ENCODE data around the gene NBPF12.
"Not testable (repeated sequence)": the region's sequence is repeated elsewhere in the genome, so short reads cannot be mapped to it uniquely, and the experiment has no call there.

The NBPF12 gene

DNA sequence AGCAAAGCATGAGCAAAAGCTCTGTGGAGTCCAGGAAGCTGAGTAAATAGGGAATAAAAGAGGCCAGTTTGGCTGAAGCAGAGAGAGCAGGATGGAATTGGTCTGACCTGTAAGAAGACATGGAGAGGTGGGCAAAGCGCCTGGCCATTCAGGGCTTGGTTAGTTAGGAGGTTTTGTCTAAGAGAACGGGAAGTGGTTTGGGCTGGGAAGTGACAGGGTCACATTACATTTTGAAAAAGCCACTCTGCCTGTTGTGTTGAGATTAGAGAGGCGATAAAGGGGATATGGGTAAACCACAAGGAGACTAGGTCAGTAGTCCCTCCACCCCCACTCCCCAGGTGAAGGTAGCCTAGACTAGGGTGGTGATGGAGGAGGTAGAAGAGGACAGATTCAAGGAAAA lies 662 bp upstream of the NBPF12 start:
- not testable (repeated sequence) for H3K36me3 ChIP-seq (ENCODE audit: control insufficient read depth, insufficient read depth, low read length, severe bottlenecking); H3K27me3 ChIP-seq (replicated peaks; ENCODE audit: control insufficient read depth, insufficient read depth, low read length); H3K4me3 ChIP-seq (ENCODE audit: low read length); H3K9ac ChIP-seq (ENCODE audit: low read length); H3K4me1 ChIP-seq (ENCODE audit: control insufficient read depth, insufficient read depth, low read length); DNase-seq (ENCODE audit: low read depth); H3K9me3 ChIP-seq (ENCODE audit: control insufficient read depth, low read length)

DNA sequence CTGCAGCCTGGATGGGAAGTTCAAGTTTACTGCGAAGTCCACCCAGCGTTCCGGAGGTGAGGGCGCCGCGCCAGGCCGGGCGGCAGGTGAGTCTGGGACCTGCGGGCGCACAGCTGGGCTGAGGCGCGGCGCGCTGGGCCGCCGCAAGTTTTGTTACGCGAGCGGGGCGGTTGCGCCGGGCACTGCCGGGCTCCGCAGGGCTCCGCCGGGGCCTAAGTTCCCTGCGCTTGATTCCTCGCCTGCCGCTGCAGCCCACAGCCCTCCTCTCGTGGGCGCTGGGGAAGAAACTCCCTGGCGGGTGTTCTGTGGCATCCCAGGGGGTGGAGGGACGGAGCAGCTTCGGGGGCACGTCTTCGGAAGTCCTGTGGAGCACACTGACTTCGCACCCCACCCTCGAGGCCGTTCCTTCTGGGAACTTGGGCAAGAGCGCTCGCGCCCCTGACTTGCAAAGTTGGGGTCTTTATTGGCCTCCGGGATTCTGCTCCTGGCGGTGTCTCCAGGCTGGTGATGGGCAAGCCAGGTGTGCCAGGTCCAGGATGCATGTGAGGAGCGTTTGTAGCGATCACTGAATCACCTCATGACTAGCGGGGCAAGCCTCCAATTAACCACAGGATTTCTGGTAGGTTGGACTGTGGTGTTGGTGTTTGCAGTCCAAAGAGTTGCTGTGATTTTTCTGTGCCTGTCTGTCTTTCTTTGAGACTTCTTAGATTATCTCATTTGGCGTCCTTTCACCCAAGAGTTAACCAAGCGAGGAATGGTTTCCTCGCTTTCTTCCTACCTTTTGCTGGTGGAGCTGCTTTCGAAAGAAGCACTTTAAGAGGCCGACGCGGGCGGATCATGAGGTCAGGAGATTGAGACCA lies 1.0 kb downstream of the NBPF12 start:
- DNase-seq (ENCODE audit: low read depth), result peak; percentile 46
- H3K9me3 ChIP-seq (ENCODE audit: control insufficient read depth, low read length); H3K4me1 ChIP-seq (ENCODE audit: control insufficient read depth, insufficient read depth, low read length); H3K27me3 ChIP-seq (replicated peaks; ENCODE audit: control insufficient read depth, insufficient read depth, low read length); H3K36me3 ChIP-seq (ENCODE audit: control insufficient read depth, insufficient read depth, low read length, severe bottlenecking): not testable (repeated sequence)
- Histone ChIP-seq H3K9ac (ENCODE audit: low read length) (peak overlapping the region; percentile 90), H3K4me3 (ENCODE audit: low read length) (peak overlapping the region; percentile 85)

DNA sequence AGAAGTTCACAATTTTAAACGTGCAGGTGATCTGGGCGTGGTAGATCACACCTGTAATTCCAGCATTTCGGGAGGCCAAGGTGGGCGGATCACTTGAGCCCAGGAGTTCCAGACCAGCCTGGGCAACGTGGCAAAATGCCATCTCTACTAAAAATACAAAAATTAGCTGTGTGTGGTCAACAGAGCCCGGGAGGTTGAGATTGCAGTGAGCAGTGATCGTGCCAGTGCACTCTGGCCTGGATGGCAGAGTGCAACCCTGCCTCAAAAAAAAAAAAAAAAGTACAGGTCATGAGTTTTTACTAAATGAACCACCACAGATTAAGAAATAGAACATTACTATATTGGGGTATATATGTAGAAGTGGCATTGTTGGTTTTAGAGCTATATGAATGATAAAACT lies 2.2 kb downstream of the NBPF12 start:
- H3K27me3 ChIP-seq (replicated peaks; ENCODE audit: control insufficient read depth, insufficient read depth, low read length); H3K9ac ChIP-seq (ENCODE audit: low read length); H3K4me1 ChIP-seq (ENCODE audit: control insufficient read depth, insufficient read depth, low read length); DNase-seq (ENCODE audit: low read depth); H3K9me3 ChIP-seq (ENCODE audit: control insufficient read depth, low read length); H3K36me3 ChIP-seq (ENCODE audit: control insufficient read depth, insufficient read depth, low read length, severe bottlenecking): not testable (repeated sequence)
- H3K4me3 ChIP-seq (ENCODE audit: low read length), result peak overlapping the region; percentile 59

DNA sequence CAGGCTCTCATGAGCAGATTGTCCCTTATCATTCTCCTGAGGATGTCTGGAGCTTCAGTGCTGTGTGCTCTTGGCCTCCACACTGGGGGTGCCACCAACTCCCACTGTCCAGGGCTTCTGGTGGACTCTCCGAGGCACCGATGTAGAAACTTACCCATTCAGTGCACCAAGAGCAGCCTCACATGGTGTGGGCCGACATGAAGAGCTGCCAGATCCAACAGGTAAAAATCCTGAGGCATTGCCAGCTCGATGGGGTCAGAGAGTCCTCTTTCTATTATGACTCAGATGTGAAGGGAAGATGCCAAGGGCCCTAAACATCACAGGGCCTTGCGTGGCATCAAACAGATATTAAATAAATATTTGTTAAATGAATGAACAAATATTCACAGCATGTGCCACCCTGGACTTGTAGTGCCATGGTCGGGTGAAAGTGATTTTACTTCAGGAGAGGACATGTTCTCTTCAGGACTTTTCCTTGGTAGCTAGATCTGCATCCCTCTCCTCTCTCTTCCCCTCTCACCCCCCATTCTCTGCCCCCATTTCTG lies 5.3 kb downstream of the NBPF12 start:
- not testable (repeated sequence) for H3K4me1 ChIP-seq (ENCODE audit: control insufficient read depth, insufficient read depth, low read length); H3K9ac ChIP-seq (ENCODE audit: low read length); DNase-seq (ENCODE audit: low read depth); H3K4me3 ChIP-seq (ENCODE audit: low read length); H3K27me3 ChIP-seq (replicated peaks; ENCODE audit: control insufficient read depth, insufficient read depth, low read length); H3K36me3 ChIP-seq (ENCODE audit: control insufficient read depth, insufficient read depth, low read length, severe bottlenecking); H3K9me3 ChIP-seq (ENCODE audit: control insufficient read depth, low read length)

DNA sequence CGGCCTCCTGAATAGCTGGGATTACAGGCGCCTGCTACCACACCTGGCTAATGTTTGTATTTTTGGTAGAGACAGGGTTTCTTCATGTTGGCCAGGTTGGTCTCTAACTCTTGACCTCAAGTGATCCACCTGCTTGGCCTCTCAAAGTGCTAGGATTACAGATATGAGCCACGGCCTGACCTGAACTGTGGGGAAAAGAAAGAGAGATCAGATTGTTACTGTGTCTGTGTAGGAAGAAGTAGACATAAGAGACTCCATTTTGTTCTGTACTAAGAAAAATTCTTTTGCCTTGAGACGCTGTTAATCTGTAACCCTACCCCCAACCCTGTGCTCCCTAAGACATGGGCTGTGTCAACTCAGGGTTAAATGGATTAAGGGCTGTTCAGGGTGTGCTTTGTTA lies 10.0 kb downstream of the NBPF12 start:
- not testable (repeated sequence) for H3K9me3 ChIP-seq (ENCODE audit: control insufficient read depth, low read length); H3K4me3 ChIP-seq (ENCODE audit: low read length); H3K9ac ChIP-seq (ENCODE audit: low read length); H3K27me3 ChIP-seq (replicated peaks; ENCODE audit: control insufficient read depth, insufficient read depth, low read length); DNase-seq (ENCODE audit: low read depth); H3K4me1 ChIP-seq (ENCODE audit: control insufficient read depth, insufficient read depth, low read length)
- peaks cover 11% of the 10 kb centered on the region for H3K36me3 ChIP-seq (ENCODE audit: control insufficient read depth, insufficient read depth, low read length, severe bottlenecking)

DNA sequence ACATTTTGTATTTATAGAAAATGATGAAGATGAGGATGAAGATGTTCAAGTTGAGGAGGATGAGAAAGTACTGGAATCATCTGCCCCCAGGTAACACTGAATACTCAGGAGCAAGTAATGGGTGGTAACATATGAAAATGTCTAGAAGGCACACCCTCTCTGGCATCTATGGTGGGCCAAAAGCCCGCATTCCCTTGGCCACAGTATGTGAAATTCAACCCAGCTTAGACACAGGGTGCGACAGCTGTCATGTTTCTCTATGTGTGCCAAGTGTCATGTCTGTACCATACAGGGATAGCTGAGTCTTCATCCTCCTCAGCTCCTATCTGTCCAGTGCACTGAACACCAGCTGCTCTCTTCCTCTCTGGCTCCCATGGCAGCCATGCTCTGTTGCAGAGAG lies 26.2 kb downstream of the NBPF12 start:
- H3K27me3 ChIP-seq (replicated peaks; ENCODE audit: control insufficient read depth, insufficient read depth, low read length); DNase-seq (ENCODE audit: low read depth); H3K36me3 ChIP-seq (ENCODE audit: control insufficient read depth, insufficient read depth, low read length, severe bottlenecking); H3K4me3 ChIP-seq (ENCODE audit: low read length); H3K9me3 ChIP-seq (ENCODE audit: control insufficient read depth, low read length); H3K9ac ChIP-seq (ENCODE audit: low read length); H3K4me1 ChIP-seq (ENCODE audit: control insufficient read depth, insufficient read depth, low read length): not testable (repeated sequence)

DNA sequence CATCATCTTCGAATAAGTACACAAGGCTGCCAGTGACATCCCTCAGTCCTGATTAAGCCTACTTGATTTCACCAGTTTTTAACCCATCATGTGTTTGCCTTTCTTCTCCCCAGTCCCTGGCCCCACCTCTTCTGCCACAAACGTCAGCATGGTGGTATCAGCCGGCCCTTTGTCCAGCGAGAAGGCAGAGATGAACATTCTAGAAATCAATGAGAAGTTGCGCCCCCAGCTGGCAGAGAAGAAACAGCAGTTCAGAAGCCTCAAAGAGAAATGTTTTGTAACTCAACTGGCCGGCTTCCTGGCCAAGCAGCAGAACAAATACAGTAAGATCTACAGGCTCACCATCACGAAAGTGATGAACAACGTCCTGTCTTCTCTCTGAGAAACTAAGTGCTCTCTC lies 28.2 kb downstream of the NBPF12 start:
- H3K9ac ChIP-seq (ENCODE audit: low read length); H3K9me3 ChIP-seq (ENCODE audit: control insufficient read depth, low read length); H3K4me3 ChIP-seq (ENCODE audit: low read length); H3K4me1 ChIP-seq (ENCODE audit: control insufficient read depth, insufficient read depth, low read length); H3K27me3 ChIP-seq (replicated peaks; ENCODE audit: control insufficient read depth, insufficient read depth, low read length); H3K36me3 ChIP-seq (ENCODE audit: control insufficient read depth, insufficient read depth, low read length, severe bottlenecking): not testable (repeated sequence)
- peak; percentile 18 for DNase-seq (ENCODE audit: low read depth)

DNA sequence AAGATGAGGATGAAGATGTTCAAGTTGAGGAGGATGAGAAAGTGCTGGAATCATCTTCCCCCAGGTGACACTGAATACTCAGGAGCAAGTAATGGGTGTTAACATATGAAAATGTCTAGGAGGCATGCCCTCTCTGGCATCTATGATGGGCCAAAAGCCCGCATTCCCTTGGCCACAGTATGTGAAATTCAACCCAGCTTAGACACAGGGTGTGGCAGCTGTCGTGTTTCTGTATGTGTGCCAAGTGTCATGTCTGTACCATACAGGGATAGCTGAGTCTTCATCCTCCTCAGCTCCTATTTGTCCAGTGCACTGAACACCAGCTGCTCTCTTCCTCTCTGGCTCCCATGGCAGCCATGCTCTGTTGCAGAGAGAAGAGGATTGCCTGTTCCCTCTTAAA lies 32.5 kb downstream of the NBPF12 start:
- H3K4me3 ChIP-seq (ENCODE audit: low read length); H3K27me3 ChIP-seq (replicated peaks; ENCODE audit: control insufficient read depth, insufficient read depth, low read length); H3K36me3 ChIP-seq (ENCODE audit: control insufficient read depth, insufficient read depth, low read length, severe bottlenecking); H3K4me1 ChIP-seq (ENCODE audit: control insufficient read depth, insufficient read depth, low read length); DNase-seq (ENCODE audit: low read depth); H3K9me3 ChIP-seq (ENCODE audit: control insufficient read depth, low read length); H3K9ac ChIP-seq (ENCODE audit: low read length): not testable (repeated sequence)

DNA sequence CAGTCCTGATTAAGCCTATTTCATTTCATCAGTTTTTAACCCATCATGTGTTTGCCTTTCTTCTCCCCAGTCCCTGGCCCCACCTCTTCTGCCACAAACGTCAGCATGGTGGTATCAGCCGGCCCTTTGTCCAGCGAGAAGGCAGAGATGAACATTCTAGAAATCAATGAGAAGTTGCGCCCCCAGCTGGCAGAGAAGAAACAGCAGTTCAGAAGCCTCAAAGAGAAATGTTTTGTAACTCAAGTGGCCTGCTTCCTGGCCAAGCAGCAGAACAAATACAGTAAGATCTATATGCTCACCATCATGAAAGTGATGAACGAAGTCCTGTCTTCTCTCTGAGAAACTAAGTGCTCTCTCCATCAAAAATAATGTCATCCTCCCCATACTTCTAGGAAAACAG lies 34.6 kb downstream of the NBPF12 start:
- DNase-seq (ENCODE audit: low read depth); H3K27me3 ChIP-seq (replicated peaks; ENCODE audit: control insufficient read depth, insufficient read depth, low read length); H3K9ac ChIP-seq (ENCODE audit: low read length); H3K9me3 ChIP-seq (ENCODE audit: control insufficient read depth, low read length); H3K4me3 ChIP-seq (ENCODE audit: low read length); H3K36me3 ChIP-seq (ENCODE audit: control insufficient read depth, insufficient read depth, low read length, severe bottlenecking); H3K4me1 ChIP-seq (ENCODE audit: control insufficient read depth, insufficient read depth, low read length): not testable (repeated sequence)

DNA sequence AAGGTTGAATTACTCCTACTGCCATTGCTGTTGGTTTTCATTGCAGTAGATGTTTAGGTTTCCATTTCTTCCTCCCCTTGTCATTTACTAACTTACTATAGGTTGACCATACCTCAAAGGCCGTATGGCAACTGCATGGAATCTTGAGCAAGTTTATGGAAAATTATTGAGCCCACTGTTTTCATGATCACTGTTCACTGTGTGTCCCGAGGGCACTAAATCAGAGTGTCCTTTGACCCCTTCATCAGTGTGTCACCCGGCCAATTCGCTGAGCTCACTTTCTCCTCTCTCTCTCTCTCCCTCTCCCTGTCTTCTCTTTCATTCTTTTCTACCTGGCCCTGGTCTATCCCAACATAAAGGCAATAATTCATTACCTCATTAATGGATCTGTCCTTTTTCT lies 47.7 kb downstream of the NBPF12 start:
- peaks cover 18% of the 10 kb centered on the region for H3K36me3 ChIP-seq (ENCODE audit: control insufficient read depth, insufficient read depth, low read length, severe bottlenecking)
- not testable (repeated sequence) for H3K9ac ChIP-seq (ENCODE audit: low read length); H3K27me3 ChIP-seq (replicated peaks; ENCODE audit: control insufficient read depth, insufficient read depth, low read length); H3K4me3 ChIP-seq (ENCODE audit: low read length); DNase-seq (ENCODE audit: low read depth); H3K4me1 ChIP-seq (ENCODE audit: control insufficient read depth, insufficient read depth, low read length); H3K9me3 ChIP-seq (ENCODE audit: control insufficient read depth, low read length)

DNA sequence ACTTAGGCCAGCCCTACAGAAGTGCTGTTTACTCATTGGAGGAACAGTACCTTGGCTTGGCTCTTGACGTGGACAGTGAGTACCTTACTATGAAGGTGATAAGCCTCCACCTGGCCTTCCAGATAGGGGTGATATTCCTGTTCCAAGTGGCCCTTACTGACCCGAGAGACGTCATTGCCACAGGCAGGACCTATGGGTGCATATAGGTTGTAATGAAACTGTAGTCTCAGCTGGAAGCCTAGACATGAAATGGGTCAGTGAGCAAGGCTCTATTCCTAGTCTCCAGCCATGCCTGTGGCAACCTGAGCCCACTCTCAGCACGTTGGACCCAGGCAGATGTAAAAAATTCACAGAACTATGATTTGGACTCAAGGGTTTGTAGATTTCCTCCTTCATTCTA lies 48.3 kb downstream of the NBPF12 start:
- H3K4me1 ChIP-seq (ENCODE audit: control insufficient read depth, insufficient read depth, low read length); H3K27me3 ChIP-seq (replicated peaks; ENCODE audit: control insufficient read depth, insufficient read depth, low read length); H3K4me3 ChIP-seq (ENCODE audit: low read length); H3K9ac ChIP-seq (ENCODE audit: low read length); H3K9me3 ChIP-seq (ENCODE audit: control insufficient read depth, low read length); DNase-seq (ENCODE audit: low read depth): not testable (repeated sequence)
- H3K36me3 ChIP-seq (ENCODE audit: control insufficient read depth, insufficient read depth, low read length, severe bottlenecking), result peaks cover 18% of the 10 kb centered on the region

DNA sequence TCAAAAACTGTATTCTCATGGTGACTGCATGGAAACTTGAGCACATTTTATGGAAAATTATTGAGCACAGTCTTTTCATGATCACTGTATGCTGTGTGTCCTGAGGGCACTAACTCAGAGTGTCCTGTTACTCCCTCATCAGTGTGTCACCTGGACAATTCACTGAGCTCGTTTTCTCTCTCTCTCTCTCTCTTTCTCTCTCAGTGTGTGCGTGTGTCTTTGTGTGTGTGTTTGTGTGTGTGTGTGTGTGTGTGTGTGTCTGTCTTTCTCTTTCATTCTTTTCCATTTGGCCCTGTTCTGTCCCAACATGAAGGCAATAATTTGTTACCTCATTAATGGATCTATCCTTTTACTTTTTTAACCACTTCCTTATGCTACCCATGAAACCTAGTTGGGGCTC lies 49.4 kb downstream of the NBPF12 start:
- not testable (repeated sequence) for H3K9ac ChIP-seq (ENCODE audit: low read length); H3K9me3 ChIP-seq (ENCODE audit: control insufficient read depth, low read length); DNase-seq (ENCODE audit: low read depth); H3K27me3 ChIP-seq (replicated peaks; ENCODE audit: control insufficient read depth, insufficient read depth, low read length); H3K4me3 ChIP-seq (ENCODE audit: low read length); H3K4me1 ChIP-seq (ENCODE audit: control insufficient read depth, insufficient read depth, low read length)
- H3K36me3 ChIP-seq (ENCODE audit: control insufficient read depth, insufficient read depth, low read length, severe bottlenecking), result peaks cover 18% of the 10 kb centered on the region
